Limb (tissue), 2 donors: ENCODE data around the gene KRT14.
"Not testable (repeated sequence)": the region's sequence is repeated elsewhere in the genome, so short reads cannot be mapped to it uniquely, and the experiment has no call there.

Experiments used
- DNase-seq, 2 donors: peaks; one replicate each; pipeline ENCODE4 v3.0.0-alpha.2; 2016; ENCODE audit errors: extremely low spot score in 2 of 2

The KRT14 gene

GRCh38 chr17:41579484-41580243, 7.0 kb downstream of the KRT14 start:
- DNase-seq = peak; percentile 74 to 82

GRCh38 chr17:41578971-41579370, 7.7 kb downstream of the KRT14 start:
- no peak for DNase-seq

- no peak for DNase-seq
These were observed 8.2 kb downstream of the KRT14 start for GRCh38 chr17:41578538-41578937.

GRCh38 chr17:41576740-41577139, 10.0 kb downstream of the KRT14 start:
- not testable (repeated sequence) for DNase-seq

GRCh38 chr17:41575336-41575735, 11.4 kb downstream of the KRT14 start:
- no peak for DNase-seq

- DNase-seq = no peak
These were observed 14.9 kb downstream of the KRT14 start, which contains the start of gene KRT9 for GRCh38 chr17:41571561-41572434. TSS of gene KRT9 (minus strand) at chr17:41572059. CDS start at chr17:41571992, 67 bp downstream.

- no peak for DNase-seq
These were observed 19.4 kb downstream of the KRT14 start for GRCh38 chr17:41567317-41567716.

GRCh38 chr17:41565338-41565737, 21.4 kb downstream of the KRT14 start:
- no peak for DNase-seq

- no peak for DNase-seq
These were observed 23.0 kb downstream of the KRT14 start for GRCh38 chr17:41563607-41564170.

- DNase-seq = no peak
These were observed 25.1 kb downstream of the KRT14 start for GRCh38 chr17:41561554-41561953.

GRCh38 chr17:41559548-41559947, 27.1 kb downstream of the KRT14 start:
- DNase-seq = no peak

- DNase-seq = no peak
These were observed 29.8 kb downstream of the KRT14 start for GRCh38 chr17:41556931-41557330.

- no peak for DNase-seq
These were observed 30.4 kb downstream of the KRT14 start for GRCh38 chr17:41556306-41556705.

- no peak for DNase-seq
These were observed 31.4 kb downstream of the KRT14 start for GRCh38 chr17:41555105-41555887.

- no peak for DNase-seq
These were observed 32.6 kb downstream of the KRT14 start for GRCh38 chr17:41553987-41554680.

- no peak for DNase-seq
These were observed 33.5 kb downstream of the KRT14 start for GRCh38 chr17:41553176-41553575.

- DNase-seq = no peak
These were observed 34.2 kb downstream of the KRT14 start for GRCh38 chr17:41552455-41552854.

GRCh38 chr17:41551365-41551764, 35.3 kb downstream of the KRT14 start:
- DNase-seq = no peak

GRCh38 chr17:41549596-41550039, 37.1 kb downstream of the KRT14 start:
- no peak for DNase-seq

GRCh38 chr17:41548844-41549595, 37.7 kb downstream of the KRT14 start:
- DNase-seq = peak; percentile 88 to 89
